ENCODE measurements around the gene DHRS11.

Gene DHRS11, protein sequence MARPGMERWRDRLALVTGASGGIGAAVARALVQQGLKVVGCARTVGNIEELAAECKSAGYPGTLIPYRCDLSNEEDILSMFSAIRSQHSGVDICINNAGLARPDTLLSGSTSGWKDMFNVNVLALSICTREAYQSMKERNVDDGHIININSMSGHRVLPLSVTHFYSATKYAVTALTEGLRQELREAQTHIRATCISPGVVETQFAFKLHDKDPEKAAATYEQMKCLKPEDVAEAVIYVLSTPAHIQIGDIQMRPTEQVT

DNA sequence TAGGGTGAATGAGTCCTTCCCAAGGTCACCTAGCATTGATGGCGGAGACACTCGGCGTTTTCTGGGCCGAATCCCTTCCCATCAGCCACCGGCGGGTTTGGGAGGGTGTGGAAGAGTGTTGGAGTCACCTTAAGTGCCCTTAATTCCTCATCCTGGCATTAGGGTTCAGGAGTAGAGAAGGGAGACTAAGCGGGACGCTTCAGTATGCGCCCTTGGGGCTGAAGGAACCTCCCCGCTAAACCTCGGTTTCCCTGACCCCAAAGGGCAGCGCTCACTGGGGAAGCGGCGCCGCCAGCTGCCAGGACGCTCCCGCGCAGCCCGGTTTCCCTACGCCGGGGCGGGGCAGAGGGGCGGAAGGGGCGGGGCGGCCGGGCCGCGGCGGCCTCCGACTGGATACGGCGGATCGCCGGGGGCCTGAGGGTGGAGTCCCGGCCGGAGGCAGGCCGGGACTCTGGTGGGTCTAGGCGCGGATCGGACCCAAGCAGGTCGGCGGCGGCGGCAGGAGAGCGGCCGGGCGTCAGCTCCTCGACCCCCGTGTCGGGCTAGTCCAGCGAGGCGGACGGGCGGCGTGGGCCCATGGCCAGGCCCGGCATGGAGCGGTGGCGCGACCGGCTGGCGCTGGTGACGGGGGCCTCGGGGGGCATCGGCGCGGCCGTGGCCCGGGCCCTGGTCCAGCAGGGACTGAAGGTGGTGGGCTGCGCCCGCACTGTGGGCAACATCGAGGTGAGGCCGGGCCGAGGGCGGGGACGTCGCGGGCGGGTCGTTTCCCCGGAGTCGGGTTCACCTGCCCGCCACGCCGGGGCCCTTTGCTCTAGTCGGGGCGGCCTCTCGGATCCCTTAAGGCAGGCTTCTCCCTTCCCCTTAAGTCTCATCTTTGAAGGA, at the start of gene DHRS11:
DHRS11 (plus strand) TSS at position 446 of the 882 bp plus-strand sequence; CDS start at position 577, 131 bp downstream.
- H3K4me1 Mint-ChIP-seq, result peaks cover 38% of the 10 kb centered on the region
- ATAC-seq (peak; percentile 91), DNase-seq (peak; percentile 62 to 71)
- H3K27me3 Mint-ChIP-seq, result no peaks in the 10 kb centered on the region
- no peaks in the 10 kb centered on the region for H3K9me3 Mint-ChIP-seq
- H3K4me3 Mint-ChIP-seq, result peak within 1 kb of the TSS; percentile 75 to 83
- peak within 1 kb of the TSS; percentile 26 to 91 for H3K27ac Mint-ChIP-seq

DNA sequence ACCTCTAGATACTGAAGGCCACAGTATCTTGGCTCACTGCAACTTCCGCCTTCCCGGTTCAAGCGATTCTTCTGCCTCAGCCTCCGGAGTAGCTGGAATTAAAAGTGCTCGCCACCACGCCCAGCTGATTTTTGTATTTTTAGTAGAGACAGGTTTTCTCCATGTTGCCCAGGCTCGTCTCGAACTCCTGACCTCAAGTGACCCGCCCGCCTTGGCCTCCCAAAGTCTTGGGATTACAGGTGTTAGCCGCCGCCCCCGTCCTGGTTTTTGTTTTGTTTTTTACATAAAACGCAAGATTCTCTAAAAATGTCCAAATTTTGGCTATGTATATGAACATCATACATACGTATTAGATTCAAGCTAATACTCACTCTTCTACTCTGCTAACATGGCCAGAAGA, 48.9 kb upstream of the DHRS11 start:
- Mint-ChIP-seq H3K27ac (no peak overlapping the region), H3K27me3 (no peaks in the 10 kb centered on the region), H3K9me3 (no peaks in the 10 kb centered on the region), H3K4me3 (no peak overlapping the region), H3K4me1 (peaks cover 16% of the 10 kb centered on the region)
- ATAC-seq (no peak), DNase-seq (no peak)

DNA sequence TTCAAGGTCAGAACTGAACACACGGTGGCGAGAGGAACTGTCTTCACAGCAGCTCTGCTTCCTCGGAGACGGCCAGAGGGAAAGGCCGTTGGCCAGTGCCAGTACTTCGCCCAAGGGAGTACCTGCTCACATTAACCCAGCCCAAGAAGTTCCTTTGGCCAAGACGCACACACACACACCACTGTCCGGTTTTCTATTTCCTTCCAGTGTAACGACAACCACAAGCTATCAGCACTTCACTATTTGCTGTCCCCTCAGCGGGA, 47.7 kb upstream of the DHRS11 start:
- Mint-ChIP-seq H3K27me3 (no peaks in the 10 kb centered on the region), H3K4me3 (peak overlapping the region; percentile 83 to 87), H3K27ac (peak overlapping the region; percentile 94 to 96), H3K9me3 (no peaks in the 10 kb centered on the region), H3K4me1 (peaks cover 28% of the 10 kb centered on the region)
- DNase-seq, result peak in 1 of 2 donors; percentile 40
- ATAC-seq, result no peak

DNA sequence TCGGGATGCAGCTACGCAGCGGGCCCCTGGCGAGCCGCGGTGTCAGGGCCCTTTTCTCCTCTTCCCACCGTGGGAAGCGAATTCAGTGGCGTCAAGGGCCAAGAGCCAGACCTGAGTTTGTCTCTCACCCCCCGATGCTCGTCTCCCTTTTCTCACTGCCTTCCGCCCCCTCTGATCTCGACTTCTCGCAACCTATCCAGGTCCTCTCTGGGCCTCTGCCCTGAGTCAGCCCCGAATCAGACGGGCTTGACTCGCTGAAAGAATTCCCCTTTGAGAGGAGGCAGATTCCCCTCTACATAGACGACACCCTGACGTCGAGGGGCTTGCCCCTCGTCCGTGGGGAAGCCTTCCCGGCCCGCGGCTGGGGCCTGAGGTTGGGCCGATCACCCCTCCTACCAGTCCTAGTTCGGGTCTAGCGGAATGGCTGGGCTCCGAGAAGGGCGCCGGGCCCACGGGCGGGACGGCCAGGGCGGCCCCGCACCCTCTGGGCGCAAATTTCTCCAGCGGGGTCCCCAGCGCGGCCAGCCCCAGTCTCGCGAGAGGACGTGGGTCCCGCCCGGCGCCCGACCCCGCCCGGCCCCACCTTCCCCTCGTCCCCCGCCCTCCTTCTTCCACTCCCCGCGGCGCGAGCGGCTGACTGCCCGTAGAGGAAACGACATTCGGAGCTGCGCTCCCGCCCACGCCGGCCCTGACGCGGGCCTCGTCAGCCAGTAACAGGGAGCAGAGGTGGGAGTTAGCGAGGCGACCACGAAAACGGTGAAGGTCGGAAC, 47.2 kb upstream of the DHRS11 start, which contains the start of gene GGNBP2:
GGNBP2 (plus strand) TSS at position 613 of the 770 bp plus-strand sequence. CDS start 806 bp downstream, outside the sequence.
- peak; percentile 76 for ATAC-seq
- peaks cover 28% of the 10 kb centered on the region for H3K4me1 Mint-ChIP-seq
- H3K4me3 Mint-ChIP-seq, result peak within 1 kb of the TSS; percentile 83 to 87

DNA sequence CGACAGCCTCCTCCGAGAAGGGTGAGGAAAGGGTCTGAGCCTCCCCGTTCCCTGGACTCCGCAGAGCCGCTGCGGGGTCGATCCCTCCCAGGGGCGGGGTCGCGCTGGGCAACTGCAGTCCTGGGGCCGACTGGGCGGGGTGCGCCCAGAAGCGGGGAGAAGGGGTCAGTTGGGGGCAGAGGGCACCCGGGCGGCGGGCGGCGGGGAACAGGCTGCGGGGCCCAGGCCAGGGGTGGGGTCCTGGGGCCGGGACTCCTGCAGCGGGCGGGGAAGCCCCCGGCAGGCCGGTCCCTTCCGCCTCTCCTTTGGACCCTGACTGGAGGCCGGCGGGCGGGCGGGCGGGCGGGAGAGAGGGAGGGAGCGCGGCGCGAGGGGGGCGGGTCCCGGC, 46.6 kb upstream of the DHRS11 start:
- peak overlapping the region; percentile 97 for H3K27ac Mint-ChIP-seq
- peaks cover 34% of the 10 kb centered on the region for H3K4me1 Mint-ChIP-seq
- no peak for DNase-seq
- H3K27me3 Mint-ChIP-seq, result no peaks in the 10 kb centered on the region
- H3K9me3 Mint-ChIP-seq, result no peaks in the 10 kb centered on the region
- ATAC-seq, result no peak
- H3K4me3 Mint-ChIP-seq, result peak overlapping the region; percentile 83 to 87

More for the DNA sequence above, 47.2 kb upstream of the DHRS11 start, which contains the start of gene GGNBP2:
- Mint-ChIP-seq H3K27ac (peak within 1 kb of the TSS; percentile 97), H3K27me3 (no peaks in the 10 kb centered on the region), H3K9me3 (no peaks in the 10 kb centered on the region)
- peak; percentile 95 to 98 for DNase-seq

DNA sequence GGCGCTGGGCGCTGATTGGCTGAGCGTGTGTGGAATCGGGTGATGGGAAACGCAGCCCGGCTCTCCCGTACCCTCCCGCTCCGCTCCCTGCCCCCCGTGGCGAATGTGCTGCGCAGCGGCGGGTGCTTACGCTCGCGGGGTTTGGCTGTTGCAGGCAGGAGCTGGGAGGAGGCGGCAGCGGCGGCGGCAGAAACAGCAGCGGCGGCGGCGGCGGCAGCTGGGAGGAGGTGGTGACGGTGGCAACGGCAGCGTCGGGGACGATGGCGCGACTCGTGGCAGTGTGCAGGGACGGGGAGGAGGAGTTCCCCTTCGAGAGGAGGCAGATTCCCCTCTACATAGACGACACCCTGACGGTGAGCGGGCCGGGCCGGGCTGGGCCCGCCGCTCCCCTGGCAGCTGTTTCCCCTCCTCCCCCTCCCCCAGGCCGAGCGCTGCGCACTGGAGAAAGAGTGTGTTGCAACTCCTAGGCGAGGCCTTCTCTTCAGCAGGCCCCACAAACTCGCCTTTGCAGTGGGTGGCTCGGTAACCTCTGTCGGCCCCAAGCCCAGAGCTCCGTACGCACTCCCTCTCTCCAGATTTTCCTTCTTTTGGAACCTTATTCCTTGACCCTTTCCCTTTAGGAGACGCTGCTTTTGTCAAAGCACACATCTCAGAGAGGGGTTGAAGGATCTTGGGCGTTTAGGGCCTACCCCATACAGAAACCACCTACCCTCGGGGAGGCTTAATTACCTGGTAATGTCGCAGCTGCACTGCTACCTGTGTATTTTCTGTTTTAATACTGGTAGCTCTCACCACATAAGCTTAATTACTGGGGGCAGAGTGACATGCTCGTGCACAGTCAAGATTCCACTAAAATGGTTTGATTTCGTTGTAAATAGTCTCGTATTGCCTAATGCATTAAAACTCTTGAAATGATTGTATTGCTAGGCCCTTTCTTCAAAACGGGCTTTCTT, 45.9 kb upstream of the DHRS11 start:
- ATAC-seq (peak; percentile 85), DNase-seq (peak; percentile 99)
- Mint-ChIP-seq H3K9me3 (no peaks in the 10 kb centered on the region), H3K27ac (peak overlapping the region; percentile 97), H3K4me3 (peak overlapping the region; percentile 83 to 87), H3K4me1 (peaks cover 40% of the 10 kb centered on the region), H3K27me3 (no peaks in the 10 kb centered on the region)

DNA sequence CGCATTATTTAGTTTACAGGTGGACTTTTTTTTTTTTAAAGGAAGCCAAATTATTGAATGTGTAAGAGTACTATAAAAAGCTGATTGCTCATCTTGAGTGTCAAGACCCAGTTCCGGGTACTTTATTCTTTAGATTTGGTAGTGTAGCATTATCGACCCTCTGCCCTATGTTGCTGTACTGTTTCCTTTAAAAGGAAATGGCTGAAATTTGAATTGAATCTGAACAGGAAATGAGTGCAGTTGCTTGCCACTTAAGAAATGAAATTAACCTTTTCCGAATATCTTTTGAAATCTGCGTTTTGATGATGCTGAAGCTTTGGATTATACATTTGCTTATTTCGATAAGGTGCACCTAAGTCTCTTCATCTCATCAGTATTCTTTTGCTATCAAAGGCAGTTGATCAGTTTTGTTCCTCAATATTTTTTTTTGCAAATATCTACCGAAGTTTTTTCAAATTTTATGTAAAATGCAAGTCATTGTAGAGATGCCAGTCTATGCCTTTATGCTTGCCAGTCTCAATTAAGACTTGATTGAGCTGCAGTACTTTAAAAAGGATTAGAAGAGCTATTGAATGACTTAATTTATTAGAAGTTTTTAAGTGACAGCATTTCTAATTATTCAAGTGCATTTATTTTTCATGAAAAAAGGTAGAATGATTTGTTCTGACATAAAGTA, 45.1 kb upstream of the DHRS11 start:
- Mint-ChIP-seq H3K9me3 (no peaks in the 10 kb centered on the region), H3K27me3 (no peaks in the 10 kb centered on the region), H3K27ac (peak overlapping the region; percentile 97), H3K4me1 (peaks cover 48% of the 10 kb centered on the region), H3K4me3 (peak overlapping the region; percentile 83 to 87)
- no peak for ATAC-seq
- no peak for DNase-seq

DNA sequence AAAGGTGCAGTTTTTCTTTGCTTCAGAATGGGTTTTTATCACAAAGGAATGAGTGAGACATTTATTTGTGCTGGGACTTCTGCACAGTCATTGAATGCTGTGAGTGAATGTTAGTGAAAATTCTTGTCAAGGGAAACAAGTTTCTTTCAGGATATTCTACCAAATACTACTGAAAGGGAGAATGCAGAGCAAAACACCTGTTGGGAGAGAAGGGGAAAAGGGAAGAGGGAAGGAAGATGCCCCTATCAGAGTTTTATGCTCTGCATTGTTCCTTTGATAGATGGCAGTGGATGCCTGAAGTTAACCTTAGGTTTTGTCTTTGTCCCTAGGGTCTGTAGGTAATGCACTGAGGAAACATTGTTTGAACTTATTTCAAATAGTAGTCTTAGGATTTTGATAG, 43.9 kb upstream of the DHRS11 start:
- Mint-ChIP-seq H3K4me3 (peak overlapping the region; percentile 58 to 87), H3K27ac (peak overlapping the region in 1 of 2 donors; percentile 76), H3K4me1 (peaks cover 60% of the 10 kb centered on the region), H3K27me3 (no peaks in the 10 kb centered on the region), H3K9me3 (no peaks in the 10 kb centered on the region)
- DNase-seq, result no peak
- no peak for ATAC-seq

DNA sequence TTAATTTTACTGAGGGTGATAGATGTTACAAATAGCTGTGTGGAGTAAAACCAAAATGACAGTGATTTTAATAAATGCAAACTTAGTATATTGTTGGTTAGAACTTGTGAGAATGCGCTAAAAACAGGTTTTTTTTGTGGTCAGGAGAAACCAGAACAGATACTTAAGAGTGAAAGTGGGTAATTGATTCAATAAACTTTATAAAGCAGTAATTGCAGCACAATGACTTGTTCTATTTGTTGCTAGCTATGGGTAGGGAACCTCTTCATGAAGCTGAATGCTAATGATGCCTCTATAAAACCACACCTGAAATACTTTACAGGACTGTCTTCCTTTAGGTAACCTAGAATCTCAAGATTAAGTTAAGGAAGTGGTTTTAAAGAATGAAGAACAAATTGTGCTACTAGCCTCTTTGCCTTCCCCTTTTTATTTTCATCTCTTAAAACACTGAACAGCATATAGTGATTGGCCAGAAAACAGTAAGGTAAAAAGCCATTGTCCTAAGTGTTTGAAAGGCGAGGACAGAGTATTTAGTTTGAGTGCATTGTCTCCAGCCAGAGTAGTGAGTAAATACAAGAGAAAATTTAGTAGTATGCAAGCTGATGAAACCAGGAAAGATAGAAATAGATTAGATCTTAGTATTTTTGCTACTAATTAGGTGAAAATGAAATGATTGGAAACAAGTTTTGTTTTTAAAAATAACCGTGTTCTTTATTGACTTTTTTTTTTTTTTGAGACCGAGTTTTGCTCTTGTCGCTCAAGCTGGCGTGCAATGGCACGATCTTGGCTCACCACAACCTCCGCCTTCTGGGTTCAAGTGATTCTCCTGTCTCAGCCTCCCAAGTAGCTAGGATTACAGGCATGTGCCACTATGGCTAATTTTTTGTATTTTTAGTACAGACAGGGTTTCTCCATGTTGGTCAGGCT, 40.9 kb upstream of the DHRS11 start:
- Mint-ChIP-seq H3K4me1 (peaks cover 64% of the 10 kb centered on the region), H3K9me3 (no peaks in the 10 kb centered on the region), H3K27ac (peak overlapping the region; percentile 50 to 66), H3K27me3 (no peaks in the 10 kb centered on the region), H3K4me3 (peak overlapping the region; percentile 60 to 62)
- ATAC-seq (peak; percentile 60), DNase-seq (no peak)

DNA sequence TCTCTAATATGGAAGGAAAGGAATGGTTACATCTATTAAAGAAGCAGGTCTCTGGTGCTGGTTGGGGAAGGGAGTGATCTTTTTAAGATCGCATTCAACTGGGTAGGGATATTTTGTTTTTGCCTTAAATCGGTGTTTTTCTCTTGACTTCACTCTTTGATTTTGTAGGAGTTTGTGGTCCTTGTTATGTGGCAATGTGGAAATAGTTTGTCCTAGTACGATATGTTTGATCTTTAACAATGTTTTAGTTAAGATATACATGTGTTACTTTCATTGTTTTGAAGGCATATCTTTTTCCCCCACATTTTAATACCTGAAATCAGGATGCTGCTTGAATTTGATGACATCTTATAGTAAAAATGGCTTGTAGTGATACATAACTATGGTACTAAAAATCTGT, 38.2 kb upstream of the DHRS11 start:
- Mint-ChIP-seq H3K27ac (no peak overlapping the region), H3K9me3 (no peaks in the 10 kb centered on the region), H3K27me3 (no peaks in the 10 kb centered on the region), H3K4me1 (peaks cover 60% of the 10 kb centered on the region), H3K4me3 (peak overlapping the region; percentile 14 to 39)
- no peak for ATAC-seq
- DNase-seq, result no peak

DNA sequence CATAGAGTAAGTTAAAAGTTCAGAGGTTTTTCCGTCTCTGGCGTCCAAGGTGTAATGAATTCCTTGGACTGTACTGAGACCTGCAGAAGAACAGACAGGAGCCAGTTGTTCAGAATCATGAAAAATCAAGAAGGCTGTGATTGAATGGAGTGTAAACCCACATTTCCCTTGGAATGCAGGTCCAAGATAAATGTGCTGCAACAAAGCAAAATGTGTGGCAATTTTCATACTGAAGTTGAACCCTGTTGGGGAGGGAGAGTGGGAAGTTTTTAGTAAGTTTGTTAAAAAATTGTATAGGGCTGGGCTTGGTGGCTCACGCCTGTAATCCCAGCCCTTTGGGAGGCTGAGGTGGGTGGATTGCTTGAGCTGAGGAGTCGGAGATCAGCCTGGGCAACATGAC, 25.6 kb upstream of the DHRS11 start:
- H3K4me3 Mint-ChIP-seq, result no peak overlapping the region
- H3K4me1 Mint-ChIP-seq, result no peaks in the 10 kb centered on the region
- DNase-seq (no peak), ATAC-seq (no peak)
- H3K27ac Mint-ChIP-seq, result no peak overlapping the region
- H3K27me3 Mint-ChIP-seq, result no peaks in the 10 kb centered on the region
- H3K9me3 Mint-ChIP-seq, result no peaks in the 10 kb centered on the region

DNA sequence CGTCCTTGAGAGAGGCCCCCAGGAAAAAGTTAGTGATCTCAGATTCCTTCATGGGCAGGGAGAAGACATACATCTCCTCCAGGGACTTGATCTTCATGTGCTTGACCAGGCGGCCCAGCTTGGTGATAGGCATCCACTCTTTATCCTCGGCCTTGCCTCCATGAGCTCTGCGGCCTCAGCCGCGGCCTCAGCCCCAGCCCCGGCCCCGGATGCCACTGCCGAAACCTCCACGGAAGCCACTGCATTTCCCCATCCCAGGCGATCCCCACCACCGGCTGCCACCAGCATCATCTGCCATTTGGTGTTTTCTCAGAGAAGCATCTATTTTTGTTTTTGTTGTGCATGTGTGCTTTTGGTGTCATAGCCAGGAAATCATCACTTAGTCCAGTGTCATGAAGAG, 16.7 kb upstream of the DHRS11 start:
- Mint-ChIP-seq H3K9me3 (no peaks in the 10 kb centered on the region), H3K4me1 (peaks cover 10% of the 10 kb centered on the region), H3K27ac (peak overlapping the region in 1 of 2 donors; percentile 65), H3K27me3 (no peaks in the 10 kb centered on the region), H3K4me3 (peak overlapping the region in 1 of 2 donors; percentile 31)
- ATAC-seq (no peak), DNase-seq (no peak)

DNA sequence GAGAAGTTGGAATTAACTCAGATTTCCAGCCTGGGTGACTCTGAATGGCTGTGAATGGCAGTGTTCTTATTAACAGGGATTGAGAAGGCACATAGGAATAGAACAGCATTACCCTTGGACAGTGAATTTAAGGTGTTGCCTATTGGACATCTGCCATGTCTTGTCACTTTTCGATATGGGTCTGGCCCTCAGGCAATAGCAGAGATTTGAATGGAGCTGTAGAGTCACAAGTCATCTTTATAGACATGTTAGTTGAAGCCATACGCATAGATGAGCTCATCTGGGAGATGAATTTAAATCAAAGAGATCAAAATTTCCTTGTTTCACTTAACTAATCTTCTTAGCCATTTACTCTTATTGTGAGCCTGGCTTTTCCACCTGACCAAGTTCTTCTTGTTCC, 14.9 kb upstream of the DHRS11 start:
- H3K4me1 Mint-ChIP-seq, result peaks cover 10% of the 10 kb centered on the region
- DNase-seq (no peak), ATAC-seq (no peak)
- H3K9me3 Mint-ChIP-seq, result no peaks in the 10 kb centered on the region
- no peak overlapping the region for H3K27ac Mint-ChIP-seq
- H3K27me3 Mint-ChIP-seq, result no peaks in the 10 kb centered on the region
- no peak overlapping the region for H3K4me3 Mint-ChIP-seq
